Panc1 (cell line): ENCODE results near the gene KRT73.

Experiments
- CTCF ChIP-seq: fragments of 450-650 bp; IDR thresholded peaks from 2 replicates; pipeline ENCODE4 v1.5.1; 2017; ENCODE audit warnings: mild to moderate bottlenecking
- POLR2AphosphoS5 ChIP-seq: IDR thresholded peaks from 2 replicates; pipeline ENCODE4 v1.6.1; 2012; ENCODE audit warnings: mild to moderate bottlenecking, low read depth, low read length, moderate library complexity
- REST ChIP-seq, 2 experiments: IDR thresholded peaks; 2 replicates each; pipeline ENCODE4 v1.6.1; 2011 to 2012; ENCODE audit warnings: low read depth in 2 of 2, control low read depth in 1 of 2, low read length in 1 of 2, mild to moderate bottlenecking in 1 of 2, moderate library complexity in 1 of 2; ENCODE audit not compliant: insufficient read depth in 1 of 2
- SIN3A ChIP-seq: IDR thresholded peaks from 2 replicates; pipeline ENCODE4 v1.6.1; 2012; ENCODE audit warnings: low read depth, mild to moderate bottlenecking, low read length, moderate library complexity, borderline replicate concordance; ENCODE audit not compliant: insufficient read depth
- TCF7L2 ChIP-seq: IDR thresholded peaks from 2 replicates; pipeline ENCODE4 v1.6.1; 2011; ENCODE audit warnings: mild to moderate bottlenecking, low read depth, low read length, inconsistent platforms

- no peak for TF ChIP-seq CTCF
- no peak for TF ChIP-seq SIN3A
- no peak for TF ChIP-seq POLR2AphosphoS5
- no peak for TF ChIP-seq REST (IDR thresholded peaks at IDR 0.05; ENCODE audit: insufficient read depth in 1 of 2, low read depth in 2 of 2, low read length in 1 of 2)
- no peak for TF ChIP-seq TCF7L2
These were observed 39.0 kb upstream of the KRT73 start for GRCh38 chr12:52657250-52657902.
